ENCODE results near the gene LECT2. TPM values are rescaled to one million over a fixed set of nuclear protein-coding genes. Genes with fewer than 3 reads are reported as not detected.

The LECT2 gene
- total RNA-seq, 1 experiment from 2014 or later = not detected

GRCh38 chr5:135937245-135937911, 17.4 kb downstream of the LECT2 start:
- DNase-seq (ENCODE audit: low read depth) = no peak

- DNase-seq (ENCODE audit: low read depth) = no peak
These were observed 19.8 kb downstream of the LECT2 start for GRCh38 chr5:135934939-135935338.

GRCh38 chr5:135930949-135931295, 23.9 kb downstream of the LECT2 start:
- no peak for DNase-seq (ENCODE audit: low read depth)

GRCh38 chr5:135930029-135930948, 24.5 kb downstream of the LECT2 start:
- DNase-seq (ENCODE audit: low read depth) = no peak

GRCh38 chr5:135921388-135921787, 33.4 kb downstream of the LECT2 start:
- peak; percentile 2 for DNase-seq (ENCODE audit: low read depth)

- no peak for DNase-seq (ENCODE audit: low read depth)
These were observed 34.6 kb downstream of the LECT2 start for GRCh38 chr5:135920199-135920598.

GRCh38 chr5:135916638-135917263, 38.0 kb downstream of the LECT2 start:
- no peak for DNase-seq (ENCODE audit: low read depth)

GRCh38 chr5:135915466-135916001, 39.2 kb downstream of the LECT2 start:
- DNase-seq (ENCODE audit: low read depth) = no peak

- DNase-seq (ENCODE audit: low read depth) = no peak
These were observed 40.8 kb downstream of the LECT2 start for GRCh38 chr5:135913713-135914626.

- no peak for DNase-seq (ENCODE audit: low read depth)
These were observed 49.6 kb downstream of the LECT2 start for GRCh38 chr5:135905144-135905543.

- no peak for DNase-seq (ENCODE audit: low read depth)
These were observed 53.1 kb downstream of the LECT2 start for GRCh38 chr5:135901633-135902032.

- DNase-seq (ENCODE audit: low read depth) = no peak
These were observed 54.5 kb downstream of the LECT2 start for GRCh38 chr5:135900276-135900675.

GRCh38 chr5:135898651-135899050, 56.1 kb downstream of the LECT2 start:
- DNase-seq (ENCODE audit: low read depth) = no peak

Other genes with a start within 250 kb of the LECT2 start
- gene SLC25A48, start 120.3 kb downstream of the LECT2 start, total RNA-seq (2014; rRNA removed; shearing (Covaris generic)) = not detected in 2 replicates
- not detected in 2 replicates for gene IL9, start 59.1 kb downstream of the LECT2 start, total RNA-seq (2014; rRNA removed; shearing (Covaris generic))
- gene TGFBI, start 74.0 kb upstream of the LECT2 start, total RNA-seq (2014; rRNA removed; shearing (Covaris generic)) = 567 and 744 TPM in 2 replicates
- gene SMAD5, start 177.9 kb upstream of the LECT2 start, total RNA-seq (2014; rRNA removed; shearing (Covaris generic)) = 34.5 and 42.6 TPM in 2 replicates
- not detected in 2 replicates for gene SMIM32, start 238.2 kb upstream of the LECT2 start, total RNA-seq (2014; rRNA removed; shearing (Covaris generic))

Measured in M059J (cell line).